ENCODE results near the gene BCL7A.
A peak's percentile ranks its signal among the peaks of the same experiment; 100 is the strongest.

Gene BCL7A

GRCh38 chr12:122079033-122079531, 57.4 kb downstream of the BCL7A start:
- peak overlapping the region; percentile 12 for H3K14ac ChIP-seq (ENCODE audit: low read length)
- H4K8ac ChIP-seq (ENCODE audit: low read depth, low read length): no peak overlapping the region
- no peak overlapping the region for H3K4ac ChIP-seq (ENCODE audit: low read length)
- peak overlapping the region; percentile 53 for H2AK5ac ChIP-seq (ENCODE audit: low read depth, low read length)
- H3K18ac ChIP-seq (ENCODE audit: low read length): peak overlapping the region; percentile 88
- WGBS, 2 donors (ENCODE audit: extremely low coverage in 2 of 2, insufficient read length in 2 of 2, insufficient replicate concordance in 1 of 2): no CpG with 5 or more reads among the region's 38 CpGs
- H3K36me3 ChIP-seq (replicated peaks in 1 of 2; ENCODE audit: control insufficient read depth in 2 of 2, insufficient read depth in 2 of 2, low read length in 2 of 2): peaks cover 0 to 10% of the 10 kb centered on the region in 2 donors
- peak overlapping the region; percentile 96 for H2AFZ ChIP-seq (ENCODE audit: low read length)
- peak overlapping the region; percentile 86 for H3K9ac ChIP-seq (ENCODE audit: low read depth, low read length, poor library complexity)
- DNase-seq (ENCODE audit: low spot score): no peak
- no peak overlapping the region for H4K91ac ChIP-seq (ENCODE audit: low read depth, low read length, poor library complexity)
- H2BK12ac ChIP-seq (ENCODE audit: low read length): no peak overlapping the region
- H3K4me3 ChIP-seq (ENCODE audit: low read length in 2 of 2): peak overlapping the region; percentile 87 to 97
- no peaks in the 10 kb centered on the region for H3K79me1 ChIP-seq (ENCODE audit: low read depth, low read length)
- no peak overlapping the region for H2BK5ac ChIP-seq (ENCODE audit: low read length)
- no peaks in the 10 kb centered on the region for H3K9me3 ChIP-seq (replicated peaks in 1 of 2; ENCODE audit: control insufficient read depth in 2 of 2, insufficient read depth in 1 of 2, low read depth in 1 of 2, low read length in 2 of 2)
- H2BK120ac ChIP-seq (ENCODE audit: low read depth, low read length): no peak overlapping the region
- H3K4me2 ChIP-seq (ENCODE audit: insufficient read depth, low read length, poor library complexity, severe bottlenecking): peak overlapping the region; percentile 90
- H2BK15ac ChIP-seq (ENCODE audit: low read length): peak overlapping the region; percentile 56
- H3K27me3 ChIP-seq (ENCODE audit: control insufficient read depth in 3 of 3, insufficient read depth in 3 of 3, low read depth in 1 of 3, low read length in 3 of 3): peaks cover 0 to 18% (median 4%) of the 10 kb centered on the region in 3 experiments
- H3K4me1 ChIP-seq (ENCODE audit: control insufficient read depth in 2 of 2, insufficient read depth in 1 of 2, low read depth in 1 of 2, low read length in 2 of 2): peaks cover 11 to 13% of the 10 kb centered on the region in 2 donors
- no peak overlapping the region for H3K27ac ChIP-seq (replicated peaks; ENCODE audit: low read length)
- H3K23ac ChIP-seq (ENCODE audit: low read depth, low read length, poor library complexity): no peak overlapping the region

DNA sequence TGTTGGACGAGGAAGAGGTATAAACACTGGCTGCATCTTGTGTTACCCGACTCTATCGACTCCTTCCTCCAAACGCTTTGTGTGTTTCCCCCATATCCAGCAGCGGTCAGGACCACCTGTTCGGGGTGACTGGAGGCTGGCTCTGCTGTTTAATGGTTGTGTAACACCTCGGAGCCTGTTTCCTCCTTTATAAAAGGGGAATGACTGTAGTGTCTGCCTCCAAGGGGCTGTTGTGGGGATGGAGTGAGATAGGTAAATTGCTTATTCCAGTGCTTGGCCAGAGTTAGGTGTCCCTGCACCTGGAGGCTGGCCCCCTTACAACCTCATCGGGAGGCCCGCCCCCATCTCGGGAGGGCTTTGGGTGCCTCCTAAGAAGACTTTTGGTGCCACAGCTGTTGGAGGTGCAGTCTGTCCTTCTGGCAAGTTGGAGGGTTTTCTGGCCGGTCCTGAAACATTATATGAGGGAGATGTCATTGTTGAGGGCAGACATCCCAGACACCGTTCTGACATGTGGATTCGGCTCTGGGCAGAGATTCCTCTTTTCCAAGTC, 57.9 kb downstream of the BCL7A start:
- no peak overlapping the region for H2BK5ac ChIP-seq (ENCODE audit: low read length)
- H3K4me2 ChIP-seq (ENCODE audit: insufficient read depth, low read length, poor library complexity, severe bottlenecking): peak overlapping the region; percentile 90
- peak overlapping the region; percentile 86 for H3K9ac ChIP-seq (ENCODE audit: low read depth, low read length, poor library complexity)
- no peak overlapping the region for H2BK12ac ChIP-seq (ENCODE audit: low read length)
- H3K18ac ChIP-seq (ENCODE audit: low read length): no peak overlapping the region
- peaks cover 0 to 18% (median 4%) of the 10 kb centered on the region in 3 experiments for H3K27me3 ChIP-seq (ENCODE audit: control insufficient read depth in 3 of 3, insufficient read depth in 3 of 3, low read depth in 1 of 3, low read length in 3 of 3)
- H4K8ac ChIP-seq (ENCODE audit: low read depth, low read length): no peak overlapping the region
- peaks cover 0 to 14% of the 10 kb centered on the region in 2 donors for H3K36me3 ChIP-seq (replicated peaks in 1 of 2; ENCODE audit: control insufficient read depth in 2 of 2, insufficient read depth in 2 of 2, low read length in 2 of 2)
- H2BK120ac ChIP-seq (ENCODE audit: low read depth, low read length): no peak overlapping the region
- peak overlapping the region; percentile 96 for H2AFZ ChIP-seq (ENCODE audit: low read length)
- H3K79me1 ChIP-seq (ENCODE audit: low read depth, low read length): no peaks in the 10 kb centered on the region
- no CpG with 5 or more reads among the region's 13 CpGs for WGBS, 2 donors (ENCODE audit: extremely low coverage in 2 of 2, insufficient read length in 2 of 2, insufficient replicate concordance in 1 of 2)
- DNase-seq (ENCODE audit: low spot score): no peak
- no peak overlapping the region for H3K4ac ChIP-seq (ENCODE audit: low read length)
- H3K4me3 ChIP-seq (ENCODE audit: low read length in 2 of 2): peak overlapping the region; percentile 87 to 97
- H3K14ac ChIP-seq (ENCODE audit: low read length): no peak overlapping the region
- peaks cover 11 to 13% of the 10 kb centered on the region in 2 donors for H3K4me1 ChIP-seq (ENCODE audit: control insufficient read depth in 2 of 2, insufficient read depth in 1 of 2, low read depth in 1 of 2, low read length in 2 of 2)
- H3K9me3 ChIP-seq (replicated peaks in 1 of 2; ENCODE audit: control insufficient read depth in 2 of 2, insufficient read depth in 1 of 2, low read depth in 1 of 2, low read length in 2 of 2): no peaks in the 10 kb centered on the region
- no peak overlapping the region for H3K27ac ChIP-seq (replicated peaks; ENCODE audit: low read length)
- H4K91ac ChIP-seq (ENCODE audit: low read depth, low read length, poor library complexity): no peak overlapping the region
- H2BK15ac ChIP-seq (ENCODE audit: low read length): no peak overlapping the region
- H3K23ac ChIP-seq (ENCODE audit: low read depth, low read length, poor library complexity): no peak overlapping the region
- no peak overlapping the region for H2AK5ac ChIP-seq (ENCODE audit: low read depth, low read length)

DNA sequence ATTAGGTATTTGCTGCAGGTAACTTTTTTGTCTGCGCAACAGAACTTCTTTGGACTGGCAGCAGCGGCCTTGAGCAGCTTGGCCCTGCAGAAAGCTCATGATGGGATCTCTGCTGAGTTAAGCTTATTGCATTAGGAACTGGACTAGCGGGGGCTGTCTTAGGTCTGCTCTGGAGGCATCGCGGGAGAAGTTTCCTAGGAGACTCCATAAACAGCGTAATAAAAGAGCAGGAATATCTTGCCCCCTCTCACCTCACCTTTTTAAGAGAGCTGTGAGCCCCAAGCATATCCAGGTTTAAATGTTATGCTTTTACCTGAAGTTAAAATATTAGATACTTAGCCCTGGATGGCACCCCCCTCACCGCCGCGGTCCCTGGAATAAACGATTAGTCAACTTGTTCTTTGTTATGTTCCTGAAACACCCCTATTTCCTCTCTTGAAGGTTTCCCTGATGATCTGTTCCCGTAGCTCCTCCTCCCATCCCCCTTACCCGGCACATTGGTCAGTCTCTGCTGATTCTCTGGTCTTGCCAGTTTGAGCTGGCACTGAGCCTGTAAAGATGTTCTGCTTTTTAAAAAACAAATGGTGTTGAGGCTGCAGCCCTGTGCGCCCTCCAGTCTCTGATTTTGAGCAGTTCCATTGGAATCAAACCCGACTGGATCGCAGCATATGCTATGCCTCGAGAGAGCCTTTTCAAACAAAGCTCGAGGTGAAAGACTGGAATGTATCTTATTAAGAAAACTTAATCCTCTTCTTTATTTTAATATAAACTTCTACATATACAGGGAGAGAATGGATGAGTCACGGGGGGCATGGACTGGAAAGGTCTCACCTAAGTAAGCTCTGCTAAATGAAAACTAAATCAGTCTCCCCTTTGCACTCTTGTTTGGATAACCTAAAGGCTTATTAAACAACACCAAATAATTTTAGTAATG, 58.7 kb downstream of the BCL7A start:
- no CpG with 5 or more reads among the region's 18 CpGs for WGBS, 2 donors (ENCODE audit: extremely low coverage in 2 of 2, insufficient read length in 2 of 2, insufficient replicate concordance in 1 of 2)
- no peak overlapping the region for H3K27ac ChIP-seq (replicated peaks; ENCODE audit: low read length)
- DNase-seq (ENCODE audit: low spot score): no peak

More for the DNA sequence above, 58.7 kb downstream of the BCL7A start:
- Histone ChIP-seq H2BK120ac (ENCODE audit: low read depth, low read length) (no peak overlapping the region), H2AK5ac (ENCODE audit: low read depth, low read length) (no peak overlapping the region), H3K4me3 (ENCODE audit: low read length in 2 of 2) (peak overlapping the region in 1 of 2 donors; percentile 97), H3K18ac (ENCODE audit: low read length) (no peak overlapping the region), H3K14ac (ENCODE audit: low read length) (no peak overlapping the region), H4K91ac (ENCODE audit: low read depth, low read length, poor library complexity) (no peak overlapping the region), H3K9ac (ENCODE audit: low read depth, low read length, poor library complexity) (no peak overlapping the region), H3K9me3 (replicated peaks in 1 of 2; ENCODE audit: control insufficient read depth in 2 of 2, insufficient read depth in 1 of 2, low read depth in 1 of 2, low read length in 2 of 2) (no peaks in the 10 kb centered on the region), H2BK15ac (ENCODE audit: low read length) (no peak overlapping the region), H3K4me2 (ENCODE audit: insufficient read depth, low read length, poor library complexity, severe bottlenecking) (peak overlapping the region; percentile 90), H3K4ac (ENCODE audit: low read length) (no peak overlapping the region), H3K4me1 (ENCODE audit: control insufficient read depth in 2 of 2, insufficient read depth in 1 of 2, low read depth in 1 of 2, low read length in 2 of 2) (peaks cover 13% of the 10 kb centered on the region in 2 donors), H3K36me3 (replicated peaks in 1 of 2; ENCODE audit: control insufficient read depth in 2 of 2, insufficient read depth in 2 of 2, low read length in 2 of 2) (peaks cover 0 to 21% of the 10 kb centered on the region in 2 donors), H3K79me1 (ENCODE audit: low read depth, low read length) (no peaks in the 10 kb centered on the region), H3K23ac (ENCODE audit: low read depth, low read length, poor library complexity) (no peak overlapping the region), H2BK5ac (ENCODE audit: low read length) (no peak overlapping the region), H2BK12ac (ENCODE audit: low read length) (no peak overlapping the region), H4K8ac (ENCODE audit: low read depth, low read length) (no peak overlapping the region), H2AFZ (ENCODE audit: low read length) (no peak overlapping the region), H3K27me3 (ENCODE audit: control insufficient read depth in 3 of 3, insufficient read depth in 3 of 3, low read depth in 1 of 3, low read length in 3 of 3) (peaks cover 0 to 18% (median 4%) of the 10 kb centered on the region in 3 experiments)
